ENCODE measurements around the gene NKX6-2.
"Not testable (repeated sequence)": the region's sequence is repeated elsewhere in the genome, so short reads cannot be mapped to it uniquely, and the experiment has no call there.

The NKX6-2 gene

DNA sequence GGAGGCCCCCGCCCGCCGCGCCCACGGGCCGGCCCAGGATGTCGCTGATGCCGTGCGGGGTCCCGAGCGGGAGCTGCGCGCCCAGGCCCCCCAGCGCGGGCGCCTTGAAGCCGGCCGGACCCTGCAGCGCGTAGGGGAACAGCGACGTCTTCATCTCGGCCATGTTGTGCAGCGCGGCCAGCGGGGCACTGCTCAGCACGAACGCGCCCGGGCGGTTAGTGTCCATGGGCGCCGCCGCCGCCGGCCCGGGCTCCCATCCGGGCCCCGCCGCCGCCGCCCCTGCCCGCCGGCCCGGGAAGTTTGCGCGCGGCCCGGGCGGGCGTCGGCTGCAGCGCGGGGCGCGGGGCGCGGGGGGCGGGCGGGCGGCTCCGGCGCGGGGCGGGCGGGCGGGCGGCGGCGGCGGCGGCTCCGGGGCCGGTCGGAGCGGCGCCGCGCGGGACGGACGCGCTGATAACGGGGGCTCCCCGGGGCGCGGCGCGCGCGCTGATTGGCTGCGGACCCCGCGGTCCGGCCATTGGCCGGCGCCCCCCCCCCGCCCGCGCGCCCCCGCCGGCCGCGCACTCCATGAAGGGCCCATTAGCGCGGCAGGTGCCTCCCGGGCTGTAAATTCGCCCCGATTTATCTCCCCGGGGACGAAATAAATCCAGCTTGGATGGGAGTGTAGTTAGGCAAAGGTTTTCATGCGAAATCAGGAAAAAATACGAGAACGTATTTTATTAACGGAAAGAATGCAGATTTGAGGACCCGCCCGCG lies at the start of gene NKX6-2:
NKX6-2 (minus strand) TSS at position 425 of the 753 bp plus-strand sequence; CDS start at position 226, 199 bp downstream.
- no peak for DNase-seq (ENCODE audit: low spot score)

DNA sequence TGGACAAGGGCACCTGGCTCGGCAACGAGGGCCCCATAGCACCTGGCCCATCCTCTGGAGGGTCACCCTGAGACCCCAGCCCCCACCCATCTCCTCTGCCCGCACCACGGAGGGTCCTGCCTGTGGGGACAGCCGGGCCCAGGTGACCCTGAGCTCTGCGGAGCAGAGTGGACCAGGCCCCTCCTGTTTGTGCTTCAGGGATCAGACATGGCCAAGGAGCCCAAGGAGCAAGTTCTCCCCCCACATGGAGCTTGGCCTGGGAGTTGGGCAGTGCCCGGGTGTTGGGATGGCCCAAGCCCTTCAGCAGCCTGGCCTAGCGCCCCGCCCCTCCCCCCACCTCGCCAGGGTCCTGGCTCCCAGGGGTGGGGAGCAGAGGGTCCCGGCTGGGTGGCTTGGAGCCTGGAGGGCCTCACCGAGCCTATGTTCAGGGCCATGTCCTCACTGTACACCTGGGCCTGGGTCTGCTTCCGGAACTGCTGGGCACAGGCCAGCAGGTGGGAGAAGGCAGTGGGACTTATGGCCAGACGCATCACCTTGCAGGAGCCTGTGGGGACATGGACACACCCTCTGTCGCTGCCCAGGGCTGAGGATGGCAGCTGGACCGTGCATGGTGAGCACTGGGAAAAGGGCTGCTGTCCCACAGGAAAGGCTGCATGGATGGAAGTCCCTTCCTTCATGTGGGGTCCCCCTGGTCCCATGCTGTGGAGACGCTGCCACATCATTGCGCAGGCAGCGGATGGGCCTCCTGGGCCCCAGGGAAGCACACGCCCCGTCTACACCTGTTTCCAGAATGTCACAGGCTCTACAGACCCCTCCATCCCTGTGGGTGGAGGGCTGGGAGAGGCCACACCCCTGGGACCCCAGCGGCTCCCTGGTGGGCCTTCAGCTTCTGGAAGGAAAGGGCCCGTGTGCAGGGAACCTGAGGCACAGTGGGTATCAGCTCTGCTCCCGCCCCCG lies 49.2 kb upstream of the NKX6-2 start:
- no peak for DNase-seq (ENCODE audit: low spot score)

DNA sequence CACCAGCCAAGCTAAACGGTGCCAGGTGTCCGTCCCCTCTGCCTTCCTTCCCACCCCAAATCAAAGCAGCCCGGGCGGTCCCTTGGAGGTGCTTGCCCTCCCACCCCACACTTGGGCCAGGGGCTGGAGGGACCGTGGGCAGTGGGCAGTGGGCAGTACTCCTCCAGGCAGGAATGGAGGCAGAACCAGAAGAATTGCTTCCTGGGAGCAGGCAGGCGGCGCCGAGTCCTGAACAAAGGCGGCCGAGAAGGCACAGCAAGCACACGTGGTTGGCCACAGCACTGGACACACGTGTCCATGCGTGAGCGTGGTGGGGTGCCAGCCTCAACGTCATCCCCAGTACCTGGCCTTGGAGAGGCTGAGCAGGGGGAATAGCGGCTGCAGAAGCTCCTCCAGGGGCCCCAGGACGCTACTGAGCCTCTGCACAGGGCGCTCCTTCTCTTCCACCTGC lies 48.4 kb upstream of the NKX6-2 start:
- DNase-seq (ENCODE audit: low spot score) = no peak

GRCh38 chr10:132833421-132834111 lies 47.6 kb upstream of the NKX6-2 start:
- DNase-seq (ENCODE audit: low spot score) = no peak

DNA sequence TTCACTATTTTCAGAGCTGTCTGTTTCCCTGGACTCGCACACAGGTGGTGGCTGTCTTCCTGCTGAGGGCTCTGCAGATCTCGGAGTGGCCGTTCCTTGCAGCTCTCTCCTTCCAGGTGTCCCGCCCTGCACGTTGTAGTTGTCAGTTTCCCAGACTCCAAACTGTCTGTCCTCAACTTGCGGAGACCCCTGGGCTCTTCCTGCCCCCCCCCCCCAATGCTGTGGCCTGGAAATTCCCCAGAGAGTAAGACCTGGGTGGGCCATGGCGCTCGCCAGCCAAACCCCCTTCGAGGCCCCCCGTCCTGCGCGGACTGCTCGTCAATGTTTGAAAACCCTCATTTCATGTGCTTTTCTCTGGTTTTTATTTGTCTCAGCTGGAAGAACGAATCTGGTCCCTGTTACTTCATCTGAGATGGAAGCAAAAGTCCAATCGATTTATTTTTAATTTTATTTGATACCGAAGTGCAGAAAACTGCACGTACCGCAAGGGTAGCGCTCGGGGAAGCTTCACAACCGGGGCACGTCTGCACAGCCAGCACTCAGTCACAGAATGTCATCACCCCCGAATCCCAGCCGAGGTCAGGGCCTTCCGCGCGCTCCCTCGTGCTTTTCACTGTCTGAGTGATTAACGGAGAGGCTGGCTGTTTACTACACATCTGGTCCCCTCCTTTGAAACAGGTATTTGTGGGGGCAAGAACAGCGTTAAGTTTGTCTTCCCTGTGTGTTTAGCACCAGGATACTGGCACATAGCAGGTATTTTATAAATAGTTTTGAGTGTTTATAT lies 46.4 kb upstream of the NKX6-2 start:
- DNase-seq (ENCODE audit: low spot score) = no peak

GRCh38 chr10:132829403-132829802 lies 43.5 kb upstream of the NKX6-2 start:
- no peak for DNase-seq (ENCODE audit: low spot score)

GRCh38 chr10:132828681-132829080 lies 42.7 kb upstream of the NKX6-2 start:
- DNase-seq (ENCODE audit: low spot score) = no peak

GRCh38 chr10:132827861-132828539 lies 42.1 kb upstream of the NKX6-2 start:
- no peak for DNase-seq (ENCODE audit: low spot score)

- DNase-seq (ENCODE audit: low spot score) = no peak
These were observed 41.5 kb upstream of the NKX6-2 start for GRCh38 chr10:132827423-132827789.

GRCh38 chr10:132826524-132827422 lies 40.8 kb upstream of the NKX6-2 start:
- DNase-seq (ENCODE audit: low spot score) = no peak

- not testable (repeated sequence) for DNase-seq (ENCODE audit: low spot score)
These were observed 40.0 kb upstream of the NKX6-2 start for GRCh38 chr10:132825783-132826523.

DNA sequence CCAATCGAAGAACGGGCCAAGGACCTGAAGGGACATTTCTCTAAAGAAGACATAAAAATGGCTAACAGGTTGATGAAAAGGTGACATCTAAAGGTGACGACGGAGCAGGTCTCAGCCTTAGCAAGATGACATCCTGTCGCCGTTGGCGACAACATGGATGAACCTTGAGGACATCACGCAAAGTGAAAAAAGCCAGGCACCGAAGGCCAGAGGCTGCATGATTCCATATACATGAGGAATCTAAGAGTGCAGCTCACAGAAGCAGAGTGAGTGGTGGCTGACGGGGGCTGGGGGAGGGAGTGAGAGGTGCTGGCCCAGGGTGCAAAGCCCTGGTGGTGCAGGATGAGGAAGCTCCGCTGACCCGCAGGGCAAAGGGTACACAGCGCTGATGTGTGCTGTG lies 34.1 kb upstream of the NKX6-2 start:
- DNase-seq (ENCODE audit: low spot score) = no peak

- DNase-seq (ENCODE audit: low spot score) = no peak
These were observed 31.8 kb upstream of the NKX6-2 start for GRCh38 chr10:132817701-132818211.

GRCh38 chr10:132816718-132817117 lies 30.8 kb upstream of the NKX6-2 start:
- no peak for DNase-seq (ENCODE audit: low spot score)

GRCh38 chr10:132815168-132815857 lies 29.4 kb upstream of the NKX6-2 start:
- no peak for DNase-seq (ENCODE audit: low spot score)

- DNase-seq (ENCODE audit: low spot score) = no peak
These were observed 28.5 kb upstream of the NKX6-2 start for GRCh38 chr10:132814469-132814856.

GRCh38 chr10:132813560-132814468 lies 27.9 kb upstream of the NKX6-2 start:
- no peak for DNase-seq (ENCODE audit: low spot score)
